Stimulated activated CD4-positive, alpha-beta T cell treated with anti-CD3 and anti-CD28 coated beads, Interleukin-12 subunit alpha, Interleukin-12 subunit beta, amount 100 ng/mL, for 24 hours (primary cell): ENCODE data around the gene PEMT.

Experiments
- DNase-seq, 2 experiments: peaks; one replicate each; pipeline ENCODE4 v3.0.0-alpha.2; 2020; ENCODE audit warnings: low read depth in 2 of 2

The PEMT gene

DNA sequence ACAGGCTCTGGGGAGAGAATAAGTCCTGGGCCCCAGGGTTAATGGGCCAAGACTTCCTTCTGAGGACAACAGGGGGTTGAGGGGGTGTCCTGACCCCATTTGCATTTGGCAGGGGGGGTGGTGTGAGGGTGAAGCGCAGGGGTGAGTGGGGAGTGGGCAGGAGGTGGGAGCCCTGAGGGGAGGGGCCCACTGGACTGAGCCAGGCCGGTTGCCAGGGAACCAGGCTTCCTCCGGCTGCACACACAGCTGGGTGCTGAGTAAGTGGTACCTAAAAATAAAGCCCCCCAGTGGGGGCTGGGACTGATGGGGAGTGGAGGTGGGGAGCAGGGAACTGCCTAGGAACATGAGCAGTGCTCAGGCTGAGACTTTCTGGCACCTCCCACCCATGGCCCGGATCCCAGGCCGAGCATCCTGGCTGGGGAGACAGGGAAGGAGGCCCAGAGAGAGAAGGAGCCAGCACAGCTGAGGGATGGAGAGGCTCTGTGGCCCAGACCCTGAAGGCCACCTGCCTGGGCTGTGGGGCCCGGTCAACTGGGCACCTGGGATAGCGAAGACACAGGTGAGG lies 87.9 kb downstream of the PEMT start:
- no peak for DNase-seq

- no peak for DNase-seq
Measured at GRCh38 chr17:17502741-17503565, 88.6 kb downstream of the PEMT start.

GRCh38 chr17:17500999-17501605 lies 90.4 kb downstream of the PEMT start:
- no peak for DNase-seq

- DNase-seq: no peak
Measured at GRCh38 chr17:17499402-17500145, 91.9 kb downstream of the PEMT start.

DNA sequence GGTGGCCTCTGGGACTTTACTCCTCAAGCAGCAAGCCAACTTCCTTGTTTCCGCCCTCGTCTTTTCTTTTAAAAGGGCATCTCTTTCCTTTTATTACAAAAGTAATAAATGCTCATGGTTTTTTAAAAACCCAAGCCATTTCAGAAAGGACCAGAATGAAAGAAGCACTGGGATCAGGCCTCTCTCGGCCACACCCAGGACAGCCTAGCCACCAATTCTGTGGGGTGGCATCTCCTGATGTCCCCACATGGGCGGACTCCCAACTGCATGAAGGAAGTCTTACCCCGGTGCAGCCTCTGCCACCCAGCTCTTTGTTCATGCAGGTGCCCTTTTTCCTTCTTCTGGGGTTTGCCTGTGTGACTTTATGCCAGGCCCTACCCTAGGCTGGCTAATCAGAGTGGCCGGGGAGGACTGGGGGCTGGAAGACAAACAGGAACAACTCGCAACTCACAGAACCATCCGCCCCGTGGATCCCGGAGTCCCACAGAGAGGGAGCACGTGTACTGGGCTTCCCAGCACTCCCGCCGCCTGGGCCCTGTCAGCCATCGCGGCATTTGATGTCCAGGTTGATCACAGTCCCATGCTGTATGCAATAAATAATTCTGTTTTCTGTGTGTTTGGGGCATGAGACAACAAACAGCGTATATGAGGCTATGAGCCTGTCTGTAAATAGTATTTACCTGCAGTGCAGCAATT lies 92.8 kb downstream of the PEMT start:
- DNase-seq: no peak

DNA sequence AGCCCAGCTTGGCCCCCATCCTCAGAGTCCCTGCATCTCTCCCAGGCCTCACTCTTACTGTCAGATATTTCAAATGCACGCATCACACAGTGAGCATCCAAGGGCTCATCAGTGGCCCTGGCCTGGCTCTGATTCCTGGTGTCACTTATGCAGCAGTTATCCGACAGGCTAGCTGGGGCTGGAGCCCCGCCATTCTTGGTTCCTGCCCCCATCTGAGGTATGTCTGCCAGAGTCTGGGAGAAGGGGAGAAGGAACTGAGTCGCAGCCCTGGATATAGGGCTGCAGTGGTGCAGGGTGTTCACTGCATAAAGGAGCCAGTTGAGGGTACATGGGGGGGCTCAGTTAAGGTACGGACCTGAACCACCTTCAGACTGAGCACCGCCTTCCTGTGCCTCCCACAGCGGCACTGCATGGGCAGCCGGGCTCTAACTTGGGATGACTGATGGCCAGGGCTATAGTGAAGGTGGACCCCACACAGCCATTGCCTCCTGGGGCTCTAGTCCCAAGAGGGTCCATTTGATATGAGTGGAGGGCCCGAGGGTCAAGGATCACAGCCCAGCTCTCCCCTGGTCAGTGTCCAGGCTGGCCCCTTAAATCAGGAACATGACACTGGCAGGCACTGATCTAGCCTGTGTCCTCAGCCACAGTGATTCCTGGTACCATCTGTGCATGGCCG lies 93.5 kb downstream of the PEMT start:
- no peak for DNase-seq

GRCh38 chr17:17497065-17497844 lies 94.3 kb downstream of the PEMT start:
- no peak for DNase-seq

- peak; percentile 59 to 69 for DNase-seq
Measured at GRCh38 chr17:17496189-17497064, 95.1 kb downstream of the PEMT start, which contains the start of gene RASD1. Gene RASD1, minus strand, starts transcription at chr17:17496395. Its CDS starts 214 bp downstream, at chr17:17496181.

GRCh38 chr17:17495536-17496188 lies 95.8 kb downstream of the PEMT start:
- no peak for DNase-seq

DNA sequence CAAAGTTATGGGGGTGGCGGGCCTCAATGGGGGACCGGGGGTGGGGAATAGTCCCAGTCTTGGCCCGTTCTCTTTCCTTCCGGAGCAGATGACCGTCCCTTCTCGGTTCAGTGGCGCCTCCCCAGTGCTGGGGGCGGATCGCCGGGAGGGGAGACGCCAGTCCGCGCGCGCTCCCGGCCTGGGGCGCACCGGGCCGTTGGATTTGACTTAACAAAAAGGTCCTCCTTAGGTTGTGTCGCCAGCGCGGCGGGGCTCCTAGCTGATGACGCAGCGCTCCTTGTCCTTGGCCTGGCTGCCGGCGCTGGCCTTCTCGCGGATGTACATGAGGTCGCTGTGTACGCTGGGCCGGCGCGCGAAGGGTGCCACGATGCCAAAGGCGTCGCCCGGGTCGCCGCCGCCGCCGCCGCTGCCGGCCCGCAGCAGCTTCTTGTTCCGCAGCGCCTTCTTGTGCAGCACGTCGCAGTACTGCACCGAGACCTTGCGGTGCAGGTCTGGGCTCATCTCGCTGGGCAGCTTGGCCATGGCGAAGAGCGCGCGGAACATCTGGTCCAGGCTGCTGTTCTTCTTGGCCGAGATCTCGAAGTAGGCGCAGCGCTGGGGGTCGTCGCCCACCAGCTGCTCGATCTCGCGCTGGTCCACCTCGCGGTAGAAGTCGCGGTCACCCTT lies 96.5 kb downstream of the PEMT start:
- no peak for DNase-seq

GRCh38 chr17:17494499-17494869 lies 97.0 kb downstream of the PEMT start:
- no peak for DNase-seq

GRCh38 chr17:17493986-17494466 lies 97.5 kb downstream of the PEMT start:
- no peak for DNase-seq

DNA sequence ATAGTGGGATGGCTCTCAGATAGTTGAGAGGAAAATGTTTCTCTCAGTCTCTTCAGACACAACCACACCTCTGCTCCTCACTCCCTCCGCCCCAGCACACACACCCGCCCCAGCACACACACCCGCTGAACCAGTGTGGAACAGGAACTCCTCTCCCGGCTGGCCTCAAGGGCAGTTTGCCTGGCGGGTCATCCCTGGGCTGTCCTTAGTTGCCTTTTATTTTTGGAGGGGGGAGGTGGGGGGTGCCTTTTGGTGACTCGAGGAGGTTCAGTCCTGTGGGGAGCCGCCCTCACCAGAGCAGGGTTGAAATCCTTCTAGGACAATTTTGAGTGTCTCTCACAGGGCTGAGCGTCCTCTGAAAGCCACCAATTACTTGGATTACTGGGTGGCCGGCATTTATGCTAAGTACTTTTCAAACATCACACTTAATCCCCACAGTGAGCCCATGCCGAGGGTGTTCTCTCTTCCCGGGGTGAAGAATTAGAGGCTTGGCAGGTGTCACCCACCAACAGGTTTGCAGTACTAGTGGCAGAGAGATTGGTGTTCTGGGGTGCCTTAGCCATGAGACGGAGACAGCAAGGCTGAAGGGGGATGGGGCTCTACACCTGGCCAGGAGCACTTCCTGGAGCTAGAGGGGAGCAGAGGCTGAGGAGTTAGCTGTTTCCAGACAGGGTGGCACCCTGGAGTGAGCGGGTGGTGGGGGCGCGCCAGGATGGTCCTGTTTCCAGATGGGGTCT lies 98.1 kb downstream of the PEMT start:
- DNase-seq: no peak

DNA sequence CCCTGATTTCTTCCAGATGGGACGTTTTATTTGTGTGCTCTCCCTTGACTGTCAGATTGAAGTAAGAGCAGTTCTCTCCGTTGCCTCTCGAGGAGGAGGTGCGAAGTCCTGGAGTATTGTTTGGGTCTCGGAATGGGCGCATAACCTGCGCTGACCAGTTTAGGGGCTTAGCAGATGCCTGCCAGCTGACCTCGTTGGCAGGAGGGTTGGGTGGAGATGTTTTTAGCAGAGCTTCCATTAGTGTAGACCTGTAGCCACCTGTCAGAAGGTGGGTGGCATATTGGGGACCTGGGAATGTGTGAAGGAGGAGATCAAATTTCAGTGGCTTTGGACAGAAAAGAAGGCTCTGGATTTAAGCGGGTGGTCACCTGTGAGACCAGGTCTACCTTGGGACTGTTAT lies 98.9 kb downstream of the PEMT start:
- DNase-seq: no peak

DNA sequence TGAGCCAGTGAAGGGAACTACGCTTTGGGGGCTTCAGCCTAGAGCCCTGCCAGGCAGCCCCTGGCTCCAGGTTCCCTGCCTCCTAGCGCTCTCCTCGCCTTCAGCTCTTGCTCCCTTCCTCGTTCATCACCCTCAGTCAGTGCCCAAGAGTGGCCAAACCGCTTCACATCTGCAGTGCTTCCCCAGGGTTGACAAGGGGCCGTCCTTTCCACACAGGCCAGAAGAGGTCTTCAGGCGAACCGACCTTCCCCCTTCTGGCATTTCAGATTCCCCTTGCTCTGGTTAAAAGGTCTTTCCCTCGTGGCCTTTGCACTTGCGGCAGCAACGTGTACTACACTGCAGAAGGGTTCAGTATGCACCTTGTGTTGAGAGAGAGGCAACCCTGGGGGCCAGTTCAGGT lies 99.4 kb downstream of the PEMT start:
- no peak for DNase-seq

- DNase-seq: no peak
Measured at GRCh38 chr17:17491546-17491988, 99.9 kb downstream of the PEMT start.

- no peak for DNase-seq
Measured at GRCh38 chr17:17491031-17491471, 100.5 kb downstream of the PEMT start.
